GM21360 (cell line): Measurements from ENCODE around the gene GPBP1.
"Not testable (repeated sequence)": the region's sequence is repeated elsewhere in the genome, so short reads cannot be mapped to it uniquely, and the experiment has no call there.

Experiments
- ATAC-seq: cut with Tn5 transposase; IDR thresholded peaks from one replicate; pipeline ENCODE4 v1.9.1; 2021; ENCODE audit warnings: mild to moderate bottlenecking, moderate library complexity; ENCODE audit not compliant: unreplicated experiment

Gene GPBP1

GRCh38 chr5:57259704-57260103 lies 85.8 kb downstream of the GPBP1 start:
- no peak for ATAC-seq

- ATAC-seq, result no peak
Measured at GRCh38 chr5:57262541-57262940, 88.7 kb downstream of the GPBP1 start.

GRCh38 chr5:57267805-57268204 lies 93.9 kb downstream of the GPBP1 start:
- no peak for ATAC-seq

GRCh38 chr5:57276353-57276752 lies 102.5 kb downstream of the GPBP1 start:
- ATAC-seq, result no peak

GRCh38 chr5:57277085-57277484 lies 103.2 kb downstream of the GPBP1 start:
- ATAC-seq, result no peak

GRCh38 chr5:57280853-57281252 lies 107.0 kb downstream of the GPBP1 start:
- no peak for ATAC-seq

- not testable (repeated sequence) for ATAC-seq
Measured at GRCh38 chr5:57285084-57285483, 111.2 kb downstream of the GPBP1 start.

DNA sequence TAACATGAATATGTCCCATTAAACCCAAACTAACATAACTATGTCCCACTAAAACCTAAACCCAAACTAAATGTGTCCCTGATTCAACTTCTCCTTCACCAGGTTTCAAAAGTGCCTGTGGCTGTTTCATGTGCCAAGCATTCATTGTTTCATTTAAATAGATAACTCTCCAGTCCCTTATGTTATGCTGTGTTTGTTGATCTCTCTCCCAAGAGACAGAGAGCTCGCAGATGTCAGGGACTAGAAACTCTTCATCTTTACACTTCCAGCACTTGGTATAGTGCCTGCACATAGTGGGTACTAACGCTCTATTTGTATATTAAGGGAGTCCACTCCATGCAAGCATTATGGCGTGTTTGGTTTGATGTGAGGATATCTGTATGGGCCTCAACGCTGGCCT lies 118.0 kb downstream of the GPBP1 start:
- ATAC-seq, result no peak

DNA sequence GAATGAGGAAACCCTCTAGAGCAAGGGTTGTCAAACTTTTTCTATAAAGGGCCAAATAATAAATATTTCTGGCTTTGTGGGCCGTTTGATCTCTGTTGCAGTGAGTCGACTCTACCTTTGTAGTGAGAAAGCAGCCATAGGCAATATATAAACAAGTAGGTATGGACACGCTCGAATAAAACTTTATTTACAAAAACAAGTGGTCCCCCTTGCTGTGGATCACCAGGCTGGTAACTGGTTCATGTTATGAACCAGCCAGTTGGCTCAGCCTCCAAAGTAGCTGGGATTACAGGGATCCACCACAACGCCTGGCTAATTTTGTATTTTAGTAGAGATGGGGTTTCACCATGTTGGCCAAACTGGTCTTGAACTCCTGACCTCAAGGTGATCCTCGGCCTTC lies 118.5 kb downstream of the GPBP1 start:
- ATAC-seq, result no peak

DNA sequence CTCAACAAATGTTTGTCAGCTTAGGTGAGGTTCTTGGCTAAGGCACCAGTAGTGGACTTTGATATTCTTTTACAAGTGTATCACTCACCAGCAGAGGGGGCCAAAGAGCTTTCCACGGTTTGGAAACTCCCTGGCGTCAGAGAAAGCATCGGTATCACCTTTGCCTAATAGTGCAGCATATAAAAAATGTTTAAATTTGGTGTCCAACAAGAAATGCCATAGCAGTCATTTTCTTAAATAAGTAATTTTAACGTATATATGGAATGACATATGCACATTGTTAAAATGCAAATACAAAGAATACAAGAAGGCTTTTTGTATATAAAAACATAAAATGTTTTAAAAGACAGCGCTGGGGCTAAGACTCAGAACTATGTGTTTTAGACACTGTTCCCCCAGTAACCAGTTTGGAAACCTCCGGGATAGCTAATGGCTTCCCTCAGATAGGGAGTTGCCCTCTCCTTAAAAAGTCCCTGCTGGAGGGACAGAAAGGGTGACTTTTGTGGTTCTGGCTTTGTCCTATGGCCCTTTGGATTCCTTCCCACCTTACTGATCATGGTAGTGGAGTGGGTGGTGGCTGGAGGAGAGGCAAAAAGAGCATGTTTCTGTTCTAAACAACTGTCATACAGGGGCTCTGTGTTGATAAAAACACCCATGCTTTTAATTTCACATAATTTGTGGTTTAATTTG lies 124.6 kb downstream of the GPBP1 start:
- no peak for ATAC-seq

GRCh38 chr5:57298985-57299491 lies 125.2 kb downstream of the GPBP1 start:
- no peak for ATAC-seq

GRCh38 chr5:57299986-57300385 lies 126.1 kb downstream of the GPBP1 start:
- ATAC-seq, result no peak

DNA sequence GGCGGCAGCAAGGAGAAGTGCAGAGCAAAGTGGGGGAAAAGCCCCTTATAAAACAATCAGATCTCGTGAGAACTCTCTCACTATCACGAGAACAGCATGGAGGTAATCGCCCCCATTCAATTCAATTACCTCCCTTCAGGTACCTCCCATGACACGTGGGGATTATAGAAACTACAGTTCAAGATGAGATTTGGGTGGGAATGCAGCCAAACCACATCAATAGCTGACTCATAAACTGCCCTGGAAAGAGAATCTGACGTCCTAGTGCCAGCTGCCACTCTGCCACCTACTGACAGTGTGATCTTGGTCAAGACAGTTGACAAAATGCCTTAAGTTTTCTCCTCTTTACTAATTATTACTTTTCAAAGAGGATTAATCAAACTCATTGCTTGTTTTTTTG lies 128.3 kb downstream of the GPBP1 start:
- no peak for ATAC-seq

- no peak for ATAC-seq
Measured at GRCh38 chr5:57302643-57303042, 128.8 kb downstream of the GPBP1 start.

DNA sequence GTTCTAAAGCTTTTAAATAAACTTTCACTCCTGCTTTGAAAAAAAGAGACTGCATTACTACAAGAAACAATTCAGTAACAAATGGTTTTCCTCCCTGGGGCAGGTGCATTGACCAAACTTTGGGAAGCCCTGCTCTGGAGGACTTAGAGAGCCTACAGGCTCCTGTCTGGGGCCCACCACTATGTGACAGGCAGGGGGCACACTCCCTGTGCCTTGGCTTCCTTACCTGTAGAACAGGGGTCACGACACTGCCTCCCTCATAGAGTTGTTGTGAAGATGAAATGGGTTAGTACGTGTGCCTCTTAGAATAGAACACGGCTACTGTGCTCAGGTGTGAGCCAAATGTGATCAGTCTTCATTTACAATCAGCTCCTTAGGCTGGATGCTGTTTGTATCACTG lies 130.1 kb downstream of the GPBP1 start:
- ATAC-seq, result no peak

- no peak for ATAC-seq
Measured at GRCh38 chr5:57304931-57305330, 131.1 kb downstream of the GPBP1 start.

GRCh38 chr5:57306359-57306758 lies 132.5 kb downstream of the GPBP1 start:
- no peak for ATAC-seq

DNA sequence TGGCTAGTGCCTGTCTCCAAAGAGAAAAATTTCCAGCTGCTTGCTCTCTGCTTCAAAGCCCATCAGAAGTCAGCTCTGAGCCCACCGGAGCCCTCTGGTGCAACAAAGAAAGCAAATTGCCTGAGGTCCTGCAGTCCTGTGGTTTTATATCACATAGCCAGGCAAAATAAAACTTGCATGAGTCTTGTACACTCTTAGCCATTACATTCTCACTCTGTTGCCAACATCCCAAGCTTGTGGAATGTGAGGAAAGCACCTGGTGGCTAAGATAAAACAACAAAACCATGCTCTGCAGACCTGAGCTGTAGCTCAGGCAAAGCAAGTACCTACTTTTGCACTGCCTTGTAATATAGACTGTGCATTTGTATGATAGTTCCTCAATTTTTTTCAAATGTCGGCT lies 133.7 kb downstream of the GPBP1 start:
- ATAC-seq, result no peak

DNA sequence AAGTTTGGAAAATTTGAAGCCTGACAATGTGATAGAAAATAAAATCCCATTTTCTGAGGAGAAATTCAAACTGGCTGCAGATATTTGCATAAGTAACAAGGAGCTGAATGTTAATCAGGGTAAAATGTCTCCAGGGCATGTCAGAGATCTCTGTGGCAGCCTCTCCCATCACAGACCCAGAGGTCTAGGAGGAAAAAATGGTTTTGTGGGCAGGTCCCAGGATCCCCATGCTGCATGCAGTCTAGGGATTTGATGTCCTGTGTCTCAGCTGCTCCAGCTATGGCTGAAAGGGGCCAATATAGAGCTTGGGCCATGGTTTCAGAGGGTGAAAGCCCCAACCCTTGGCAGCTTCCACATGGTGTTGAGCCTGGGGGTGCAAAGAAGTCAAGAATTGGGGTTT lies 135.2 kb downstream of the GPBP1 start:
- not testable (repeated sequence) for ATAC-seq

- no peak for ATAC-seq
Measured at GRCh38 chr5:57311251-57311650, 137.4 kb downstream of the GPBP1 start.

- no peak for ATAC-seq
Measured at GRCh38 chr5:57311921-57312735, 138.3 kb downstream of the GPBP1 start.

DNA sequence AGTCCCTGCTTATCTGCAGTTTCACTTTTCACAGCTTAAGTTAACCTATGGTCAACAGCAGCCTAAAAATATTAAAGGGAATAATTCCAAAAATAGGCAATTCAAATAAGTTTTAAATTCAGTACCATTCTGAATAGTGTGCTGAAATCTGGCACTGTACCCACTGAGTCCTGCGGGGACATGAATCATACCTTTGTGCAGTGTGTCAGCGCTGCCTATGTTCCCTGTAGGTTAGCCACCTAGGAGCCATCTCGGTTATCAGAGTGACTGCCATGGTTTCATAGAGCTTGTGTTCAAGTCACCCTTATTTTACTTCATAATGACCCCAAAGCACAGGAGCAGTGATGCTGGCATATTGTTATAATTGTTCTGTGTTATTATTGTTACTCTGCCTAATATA lies 139.9 kb downstream of the GPBP1 start:
- no peak for ATAC-seq
